Measurements from ENCODE around the gene AHCYL1. TPM values are rescaled to one million over a fixed set of nuclear protein-coding genes. Genes with fewer than 3 reads are reported as not detected.

The AHCYL1 gene
- polyA plus RNA-seq, 2 of the 4 experiments (the other 2 are of a cell fraction) = 124 to 148 TPM

GRCh38 chr1:109948285-109948630, 36.3 kb upstream of the AHCYL1 start:
- no peak for FAIRE-seq
- Histone ChIP-seq H3K4me2 (peak overlapping the region; percentile 29), H3K27ac (peak overlapping the region; percentile 64 to 84), H3K4me3 (no peak overlapping the region), H3K4me1 (peaks cover 32% of the 10 kb centered on the region), H3K9me3 (no peaks in the 10 kb centered on the region)
- TF ChIP-seq HMGXB4 (CRISPR knock-in tag; IDR thresholded peaks at IDR 0.05; ENCODE audit: borderline replicate concordance) (no peak), GATA3 (IDR thresholded peaks at IDR 0.05; ENCODE audit: borderline replicate concordance) (peak; percentile 66), FOSL2 (IDR thresholded peaks at IDR 0.05) (no peak), FOSL2 (CRISPR knock-in tag; IDR thresholded peaks at IDR 0.05) (no peak), NPAS2 (CRISPR knock-in tag; IDR thresholded peaks at IDR 0.05; ENCODE audit: borderline replicate concordance) (no peak), HOXA7 (CRISPR knock-in tag; IDR thresholded peaks at IDR 0.05) (no peak), CBX8 (IDR thresholded peaks at IDR 0.05) (no peak), MAZ (IDR thresholded peaks at IDR 0.05; ENCODE audit: borderline replicate concordance, low read depth, low read length) (no peak), RNF2 (IDR thresholded peaks at IDR 0.05; ENCODE audit: borderline replicate concordance, low read depth) (no peak), HDAC2 (IDR thresholded peaks at IDR 0.05) (no peak), CEBPB (IDR thresholded peaks at IDR 0.05) (peak; percentile 36 to 52; a peak in 2 of 4 replicates), E2F6 (IDR thresholded peaks at IDR 0.05; ENCODE audit: borderline replicate concordance, low read depth) (no peak), CHD2 (IDR thresholded peaks at IDR 0.05; ENCODE audit: low read length, partially characterized antibody) (no peak), FOSB (CRISPR knock-in tag; IDR thresholded peaks at IDR 0.05) (no peak)
- peak in 1 of 2 experiments; percentile 32; a peak in 2 of 6 replicates for ATAC-seq
- CTCF ChIA-PET = interaction anchor here (1.0 to 7.5 kb wide), 5 partner anchors 11 to 171 kb away, joined by 3 to 38 read pairs (median 4); partner anchors contain the start of gene AHCYL1
- no peak for DNase-seq (ENCODE audit: low read depth in 1 of 2, low spot score in 1 of 2)
- POLR2A ChIA-PET = no interaction called here

GRCh38 chr1:109950038-109950437, 34.5 kb upstream of the AHCYL1 start:
- H3K4me1 ChIP-seq = peaks cover 38% of the 10 kb centered on the region
- no peak overlapping the region for H3K4me3 ChIP-seq
- POLR2A ChIA-PET = no interaction called here
- DNase-seq (ENCODE audit: low read depth in 1 of 2, low spot score in 1 of 2) (no peak), FAIRE-seq (no peak), ATAC-seq (no peak)
- H3K9me3 ChIP-seq = no peaks in the 10 kb centered on the region
- H3K4me2 ChIP-seq = no peak overlapping the region
- 79% methylated on average over 1 of the region's 1 CpG for WGBS (ENCODE audit: missing lambda C conversion rate)
- CTCF ChIA-PET = interaction anchor here (1.8 to 7.5 kb wide), 3 partner anchors 11 to 34 kb away, joined by 5 to 38 read pairs (median 8); partner anchors contain the start of gene AHCYL1
- TF ChIP-seq HOXB5 (CRISPR knock-in tag; IDR thresholded peaks at IDR 0.05) (no peak), PHF8 (IDR thresholded peaks at IDR 0.05; ENCODE audit: borderline replicate concordance, low read depth) (no peak), ZFP36 (IDR thresholded peaks at IDR 0.05; ENCODE audit: borderline replicate concordance, partially characterized antibody) (no peak), HDAC2 (IDR thresholded peaks at IDR 0.05) (no peak), RNF2 (IDR thresholded peaks at IDR 0.05; ENCODE audit: borderline replicate concordance, low read depth) (no peak), ZSCAN20 (CRISPR knock-in tag; IDR thresholded peaks at IDR 0.05) (no peak), ZNF302 (CRISPR knock-in tag; IDR thresholded peaks at IDR 0.05) (no peak), ATOH8 (CRISPR knock-in tag; IDR thresholded peaks at IDR 0.05; ENCODE audit: low read depth) (no peak), KDM1A (IDR thresholded peaks at IDR 0.05; ENCODE audit: low read depth) (no peak), HOXA7 (CRISPR knock-in tag; IDR thresholded peaks at IDR 0.05) (no peak), EHF (CRISPR knock-in tag; IDR thresholded peaks at IDR 0.05) (no peak), RCOR1 (IDR thresholded peaks at IDR 0.05; ENCODE audit: low read depth, low read length) (no peak), JUNB (IDR thresholded peaks at IDR 0.05) (no peak), NPAS2 (CRISPR knock-in tag; IDR thresholded peaks at IDR 0.05; ENCODE audit: borderline replicate concordance) (no peak), SREBF2 (IDR thresholded peaks at IDR 0.05) (no peak), KDM5A (IDR thresholded peaks at IDR 0.05) (no peak), ELK1 (IDR thresholded peaks at IDR 0.05; ENCODE audit: low read depth, low read length) (no peak), POLR2AphosphoS2 (conservative IDR thresholded peaks at IDR 0.05; ENCODE audit: low read length) (no peak)
- H3K27ac ChIP-seq = peak overlapping the region; percentile 53 to 79; a peak in 5 of 6 replicates
